ENCODE measurements around the gene SETD1B.

SETD1B gene

DNA sequence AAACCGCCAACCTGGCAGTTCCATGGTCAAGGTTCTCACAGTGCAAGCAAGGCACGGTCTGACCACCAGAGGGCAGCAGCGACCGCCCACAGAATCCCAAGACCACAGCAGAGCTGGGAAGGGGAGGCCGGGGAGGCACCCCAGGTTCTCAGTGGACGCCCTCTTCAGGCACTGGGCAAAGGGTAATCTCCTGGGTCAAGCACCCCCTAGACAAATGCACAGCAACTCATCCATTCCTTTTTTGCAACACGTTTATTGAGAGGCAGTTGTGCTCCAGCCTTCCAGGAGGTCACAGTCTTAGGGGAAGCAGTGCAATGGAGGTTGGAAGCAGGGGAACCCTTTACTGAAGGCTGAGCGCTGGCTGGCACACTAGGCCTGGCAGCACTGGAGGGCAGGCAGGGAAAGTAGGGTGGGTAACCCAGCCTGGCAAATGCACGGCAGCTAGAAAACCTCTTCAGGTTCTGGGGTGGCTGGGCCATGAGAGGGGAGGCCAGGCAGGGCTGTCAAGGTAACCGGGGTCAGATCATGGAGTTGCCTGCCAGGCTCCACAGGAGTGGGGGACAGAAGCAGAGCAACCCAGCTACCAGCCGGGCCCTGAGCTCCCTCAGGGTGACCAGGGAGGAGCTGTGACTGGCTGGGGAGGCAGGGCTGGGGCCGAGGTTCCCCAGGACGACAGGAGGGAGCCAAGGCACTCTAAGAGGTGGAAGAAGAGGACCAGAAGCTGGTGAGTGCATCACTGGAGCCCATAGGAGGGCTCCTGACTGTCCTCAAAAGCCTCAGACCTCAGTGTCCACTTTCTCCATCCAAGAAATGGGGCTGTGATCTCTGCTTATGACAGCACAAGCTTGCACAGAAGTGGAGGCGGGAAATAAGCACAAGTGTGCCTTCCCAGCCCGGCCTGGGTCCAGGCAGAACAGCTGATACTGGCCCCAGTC, 8.5 kb upstream of the SETD1B start:
- DNase-seq (ENCODE audit: low read depth) = peak; percentile 81

DNA sequence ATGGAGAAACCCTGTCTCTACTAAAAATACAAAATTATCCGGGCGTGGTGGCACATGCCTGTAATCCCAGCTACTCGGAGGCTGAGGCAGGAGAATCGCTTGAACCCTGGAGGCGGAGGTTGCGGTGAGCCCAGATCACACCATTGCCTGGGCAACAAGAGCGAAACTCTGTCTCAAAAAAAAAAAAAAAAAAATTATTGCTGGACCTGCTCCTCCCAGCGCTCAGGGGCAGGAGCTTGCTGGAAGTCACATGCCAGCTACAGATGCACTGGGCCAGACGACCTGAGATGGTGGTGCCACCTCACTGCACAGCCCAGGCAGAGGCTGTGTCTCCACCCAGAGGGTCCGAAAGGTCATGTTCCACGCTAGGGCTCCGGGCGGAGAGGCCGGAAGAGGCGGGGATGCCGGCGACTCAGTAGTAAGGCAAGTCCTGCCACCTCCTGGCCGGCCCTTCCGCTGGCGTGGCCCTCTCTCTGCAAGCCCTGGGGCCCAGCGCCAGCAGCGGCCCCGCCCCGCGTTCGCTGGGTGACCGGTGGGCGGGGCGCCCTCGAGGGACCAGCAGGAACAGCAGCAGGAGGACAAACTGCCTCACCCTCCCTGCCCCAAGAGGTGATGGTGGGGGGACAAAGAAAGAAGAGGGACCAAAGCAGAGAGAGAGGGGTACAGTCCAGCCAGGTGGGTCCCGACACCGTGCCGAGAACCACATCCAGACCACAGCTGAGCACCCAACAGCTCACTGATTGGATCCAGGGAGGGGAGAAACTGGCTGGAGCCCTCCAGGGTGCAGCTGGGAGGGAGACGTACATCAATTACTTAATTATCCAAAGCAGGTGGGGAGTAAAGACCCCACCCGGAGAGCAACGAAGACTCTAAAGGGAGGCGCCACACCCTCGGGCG, 6.7 kb upstream of the SETD1B start:
- no peak for DNase-seq (ENCODE audit: low read depth)

DNA sequence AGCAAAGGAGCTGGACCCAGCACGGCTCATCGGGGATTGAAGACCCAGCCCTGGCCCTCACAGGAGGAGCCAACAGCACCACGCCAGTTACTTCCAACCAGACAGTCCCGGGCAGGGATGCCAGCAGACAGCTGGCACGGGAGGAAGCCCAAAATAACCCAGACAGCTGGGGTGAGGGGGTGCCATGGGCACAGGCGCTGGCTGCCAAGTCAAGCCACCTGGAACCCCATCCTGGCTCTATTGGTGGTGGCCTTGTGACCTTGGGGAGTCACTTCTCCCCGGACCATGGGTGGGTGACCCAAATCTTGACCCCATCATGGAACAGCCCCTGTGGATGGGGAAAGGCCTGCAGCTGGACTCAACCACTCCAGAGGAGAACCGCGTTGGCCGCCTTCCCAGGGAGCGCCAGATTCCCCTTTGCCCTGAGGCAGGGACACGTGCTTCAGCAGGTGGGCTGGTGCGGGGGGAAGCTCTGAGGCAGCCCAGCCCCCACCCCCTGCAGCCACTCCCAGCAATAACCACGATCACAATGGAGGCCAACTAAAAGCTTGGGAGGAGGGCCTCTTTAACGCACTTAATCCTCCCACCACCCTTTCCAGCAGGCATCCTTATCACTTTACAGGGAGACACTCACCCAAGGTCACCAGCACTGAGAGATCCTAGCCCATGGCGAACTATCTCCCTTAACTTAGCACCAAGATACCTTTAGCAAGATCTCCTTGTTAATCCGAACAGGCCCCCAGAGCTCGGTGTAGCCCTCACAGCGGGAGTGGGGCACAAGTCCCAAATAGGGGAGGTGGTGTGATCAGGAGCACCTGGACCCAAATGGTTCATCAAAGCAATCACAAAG, 5.6 kb upstream of the SETD1B start:
- no peak for DNase-seq (ENCODE audit: low read depth)

DNA sequence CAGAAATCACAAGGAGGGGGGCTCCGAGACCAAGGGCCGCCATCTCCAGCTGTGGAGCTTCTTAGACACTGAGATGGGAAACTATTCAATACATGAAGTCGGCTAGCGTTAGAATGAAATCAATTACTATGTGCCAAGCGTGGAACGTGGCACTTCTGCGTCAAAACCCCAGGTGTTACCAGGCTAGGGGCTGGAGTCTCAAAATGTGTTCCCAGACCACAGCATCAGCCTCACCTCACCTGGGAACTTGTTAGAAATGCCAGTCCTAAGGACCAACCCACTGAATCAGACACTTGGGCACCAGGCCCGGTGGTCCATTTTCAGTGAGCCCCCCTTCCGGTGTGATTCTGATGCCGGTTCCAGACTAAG, 5.0 kb upstream of the SETD1B start:
- DNase-seq (ENCODE audit: low read depth) = no peak

DNA sequence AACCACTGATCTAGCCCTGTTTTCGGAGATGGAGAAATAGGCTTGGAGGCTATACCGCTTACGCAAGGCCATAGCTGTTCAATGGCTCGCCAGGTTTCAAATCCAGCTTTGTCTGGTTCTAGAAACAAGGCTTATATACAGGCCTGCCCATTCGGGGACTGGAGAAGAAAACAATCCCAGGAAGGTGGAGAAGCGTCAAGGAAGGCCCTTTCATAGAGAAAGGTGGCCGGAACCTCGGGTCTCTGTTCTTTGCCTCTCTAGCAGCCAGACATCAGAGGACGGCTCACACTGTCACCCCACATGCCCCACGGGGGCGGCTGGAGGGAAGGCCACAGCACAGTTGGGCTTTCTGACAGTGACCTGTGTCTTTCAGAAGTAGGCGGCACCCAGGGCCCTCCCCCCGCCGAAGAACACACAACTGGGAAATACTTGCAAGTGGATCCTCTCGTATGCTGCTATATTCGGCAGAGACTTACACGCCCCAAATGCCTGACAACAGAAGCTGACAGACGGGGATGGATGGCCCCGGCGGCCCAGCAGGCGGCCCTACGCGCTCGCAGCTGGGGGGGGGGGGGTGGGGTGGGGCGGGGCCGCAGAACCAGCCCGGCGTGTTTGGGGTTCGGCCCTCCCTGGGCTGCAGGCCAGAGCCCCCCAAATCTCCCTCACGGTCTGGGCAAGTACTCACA, 4.5 kb upstream of the SETD1B start:
- no peak for DNase-seq (ENCODE audit: low read depth)

DNA sequence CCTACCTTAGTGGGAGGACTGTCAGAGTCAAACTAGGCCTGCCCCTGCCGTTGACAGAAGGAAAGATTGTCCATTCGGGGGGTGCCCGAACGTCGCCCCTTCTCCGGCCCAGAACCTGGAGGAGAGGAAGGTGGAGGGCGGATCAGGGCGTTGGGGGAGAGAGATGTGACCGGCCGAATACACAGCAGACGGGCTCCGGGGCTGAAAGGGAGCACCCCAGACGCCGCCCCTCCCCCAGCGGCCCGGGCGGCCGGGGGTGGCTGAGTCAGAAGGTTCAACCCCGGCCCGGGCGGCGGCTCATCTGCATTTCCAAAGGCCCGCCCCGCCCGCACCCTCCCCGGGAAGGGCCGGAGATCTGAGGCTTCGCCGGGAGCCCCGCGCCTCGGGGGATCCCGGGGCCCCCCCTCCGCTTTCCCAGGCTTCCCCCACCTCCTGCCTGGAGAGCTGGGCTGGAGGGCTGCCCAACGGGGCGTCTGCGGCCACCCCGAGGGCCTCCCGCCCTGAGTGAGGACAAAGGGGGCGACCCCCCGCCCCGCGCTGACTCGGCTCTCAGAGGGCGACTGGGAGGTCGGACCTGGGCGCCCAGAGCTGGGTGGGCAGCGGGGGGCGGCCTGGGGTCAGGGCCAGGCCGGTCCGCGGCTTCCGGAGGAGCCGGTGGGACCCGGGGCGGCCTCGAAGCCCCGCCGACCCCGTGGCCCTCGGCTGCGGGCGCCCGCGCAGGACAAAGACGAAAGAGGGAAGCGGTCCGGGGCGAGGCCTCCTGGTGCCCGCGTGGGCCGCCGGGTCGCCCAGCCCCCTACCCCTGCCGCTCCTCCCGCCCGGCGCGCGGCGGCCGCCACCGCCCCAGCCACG, 3.7 kb upstream of the SETD1B start:
- no peak for DNase-seq (ENCODE audit: low read depth)

DNA sequence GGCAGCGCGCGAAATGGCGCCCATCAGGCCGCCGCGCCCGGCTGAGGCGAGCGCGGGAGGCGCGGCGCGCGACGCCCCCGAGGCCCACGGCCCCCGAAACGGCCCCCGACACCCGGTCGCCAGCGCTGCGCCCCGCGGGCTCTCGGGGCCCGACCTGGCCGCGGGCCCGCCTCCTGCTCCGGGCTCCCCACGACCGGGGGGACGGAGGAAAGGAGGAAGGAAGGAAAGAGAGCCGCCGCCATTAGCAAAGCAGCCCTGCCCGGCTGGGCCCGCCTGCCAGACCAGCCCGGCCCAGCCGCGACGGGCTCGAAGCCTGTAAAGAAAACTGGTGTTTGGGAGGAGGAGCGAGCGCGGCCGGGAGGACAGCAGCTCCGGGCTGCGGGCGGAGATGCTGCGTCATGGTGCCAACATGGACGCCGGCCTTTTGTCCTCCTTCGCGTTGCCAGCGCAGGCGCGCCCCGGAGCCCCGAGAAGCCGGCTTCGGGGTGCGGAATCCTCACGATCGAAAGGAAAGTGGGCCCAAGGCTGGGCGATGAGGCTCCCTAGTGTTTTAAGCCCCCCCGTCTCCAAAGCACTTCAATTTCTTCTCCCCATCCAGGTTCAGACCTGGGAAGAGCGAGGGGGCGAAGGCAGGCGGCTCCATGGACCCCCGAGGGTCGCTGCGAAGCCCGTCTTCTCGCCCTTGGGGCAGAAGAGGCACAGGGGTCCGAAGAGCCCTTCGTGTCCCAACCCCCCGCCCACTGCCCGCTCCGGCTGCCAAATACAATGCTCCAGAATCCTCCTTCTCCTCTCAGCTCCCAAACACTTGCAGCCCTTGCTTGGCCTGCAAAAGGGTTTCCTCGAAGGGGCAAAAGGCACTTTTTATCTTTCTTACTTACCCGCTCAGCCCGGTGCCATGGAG, 2.9 kb upstream of the SETD1B start:
- no peak for DNase-seq (ENCODE audit: low read depth)

- no peak for DNase-seq (ENCODE audit: low read depth)
These were observed 2.0 kb upstream of the SETD1B start for GRCh38 chr12:121801595-121802484.

- no peak for DNase-seq (ENCODE audit: low read depth)
These were observed 1.3 kb upstream of the SETD1B start for GRCh38 chr12:121802485-121802842.

GRCh38 chr12:121802843-121803698, 738 bp upstream of the SETD1B start:
- DNase-seq (ENCODE audit: low read depth) = peak; percentile 75

DNA sequence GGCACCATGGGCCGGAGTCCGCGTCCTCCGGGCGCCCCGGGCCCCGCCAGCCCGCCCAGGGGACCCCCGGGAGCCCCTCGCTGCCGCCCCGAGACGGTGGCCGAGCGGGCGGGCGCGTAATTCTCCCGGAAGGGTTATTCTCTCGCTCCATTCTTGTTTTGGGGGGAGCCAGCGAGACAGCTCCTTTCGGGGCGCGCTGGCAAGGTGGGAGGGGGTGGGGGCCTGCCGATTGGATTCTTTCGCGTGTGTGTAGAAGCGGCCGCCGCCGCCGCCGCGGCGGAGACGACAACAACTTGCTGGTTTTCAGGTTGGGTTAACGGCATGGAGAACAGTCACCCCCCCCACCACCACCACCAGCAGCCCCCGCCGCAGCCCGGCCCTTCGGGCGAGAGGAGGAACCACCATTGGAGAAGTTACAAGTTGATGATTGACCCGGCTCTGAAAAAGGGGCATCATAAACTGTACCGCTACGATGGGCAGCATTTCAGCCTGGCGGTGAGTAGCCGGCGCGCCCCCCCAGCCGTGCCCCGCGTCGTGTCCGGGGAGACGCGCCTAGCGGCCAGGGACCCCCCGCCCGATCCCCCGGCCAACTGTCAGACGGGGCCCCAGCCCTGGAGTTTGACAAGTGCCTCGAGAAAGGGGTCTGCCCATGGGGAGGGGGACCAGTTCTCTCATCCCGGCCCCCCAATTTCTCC, 755 bp downstream of the SETD1B start:
- no peak for DNase-seq (ENCODE audit: low read depth)

- no peak for DNase-seq (ENCODE audit: low read depth)
These were observed 1.6 kb downstream of the SETD1B start for GRCh38 chr12:121805171-121806008.

DNA sequence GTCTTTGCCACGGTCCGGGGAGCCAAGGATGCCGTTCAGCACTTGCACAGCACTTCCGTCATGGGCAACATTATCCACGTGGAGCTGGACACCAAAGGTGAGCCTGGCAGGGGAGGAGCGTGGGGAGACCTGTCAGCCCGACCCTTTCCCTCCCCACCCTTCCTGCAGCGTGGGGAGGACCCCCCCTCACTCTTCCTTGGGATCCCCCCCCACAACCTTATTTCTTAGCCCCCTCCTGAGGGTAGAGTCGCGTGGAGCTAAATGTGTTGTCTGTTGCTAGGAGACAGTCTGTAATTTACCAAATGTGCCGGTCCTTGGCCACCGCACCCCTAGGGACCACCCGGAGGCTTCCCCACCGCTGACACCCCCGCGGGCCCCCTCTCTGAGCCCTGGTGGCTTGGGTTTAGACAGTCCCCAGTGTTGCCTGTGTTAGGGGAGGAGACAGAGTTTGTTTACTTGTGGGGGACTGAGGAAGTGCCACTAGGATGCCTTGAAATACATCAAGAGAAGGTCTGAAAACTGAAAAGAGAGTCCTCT, 2.3 kb downstream of the SETD1B start:
- no peak for DNase-seq (ENCODE audit: low read depth)

DNA sequence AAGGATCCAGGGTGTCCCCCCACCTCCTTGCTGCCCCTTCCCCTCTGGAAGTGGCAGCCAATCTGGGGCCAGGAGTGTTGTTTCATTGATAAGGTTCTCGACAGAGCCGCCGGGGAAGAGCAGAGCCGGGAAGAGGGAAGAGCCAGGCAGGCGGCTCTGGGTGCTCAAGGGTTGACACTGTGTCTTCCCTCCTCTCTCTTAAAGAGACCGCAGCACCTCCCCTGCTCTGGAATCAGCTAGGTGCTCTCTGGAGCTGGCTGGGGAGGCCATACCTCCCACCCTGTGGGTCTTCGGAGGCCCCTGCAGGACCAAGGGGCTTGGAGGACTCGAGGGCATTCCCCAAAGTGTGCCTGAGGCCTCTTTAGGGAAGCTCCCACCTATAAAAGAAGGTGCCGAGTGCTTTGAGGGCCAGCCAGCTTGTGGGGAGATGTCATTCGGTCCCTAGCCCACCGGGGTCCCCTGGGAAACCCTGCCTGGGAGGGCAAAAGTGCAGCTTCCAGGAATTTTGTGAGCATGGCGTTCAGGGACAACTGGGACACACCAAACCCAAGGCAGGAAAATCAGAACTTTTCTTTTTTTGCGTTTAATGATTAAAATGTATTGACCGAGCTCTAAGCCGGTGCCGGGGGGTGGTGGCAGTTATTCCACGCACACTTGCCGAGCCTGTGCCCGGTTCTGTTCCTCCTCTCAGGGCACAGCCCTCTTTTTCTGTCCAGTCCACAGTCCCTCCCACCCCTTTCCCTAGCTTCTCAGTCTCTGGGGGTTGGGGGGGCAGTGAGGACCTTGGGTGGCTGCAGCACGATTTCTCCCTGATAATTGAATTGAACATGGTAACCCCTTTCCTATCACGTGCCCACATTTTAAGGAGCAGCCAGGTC, 3.0 kb downstream of the SETD1B start:
- DNase-seq (ENCODE audit: low read depth) = no peak
